Endothelial cell (in vitro differentiated cells): ENCODE data around the gene METTL25B. TPM values are rescaled to one million over a fixed set of nuclear protein-coding genes. Genes with fewer than 3 reads are reported as not detected.

Experiments
- DNase-seq: peaks from one replicate; pipeline ENCODE4 v3.0.0; 2021; ENCODE audit warnings: low spot score
- H3K27ac Mint-ChIP-seq: one replicate; pipeline ENCODE4 v1.8.0; 2021; ENCODE audit warnings: mixed read lengths, inconsistent platforms; ENCODE audit not compliant: unreplicated experiment
- H3K27me3 Mint-ChIP-seq: one replicate; pipeline ENCODE4 v1.8.0; 2021; ENCODE audit warnings: mild to moderate bottlenecking, moderate library complexity, mixed read lengths, inconsistent platforms; ENCODE audit not compliant: unreplicated experiment
- H3K36me3 Mint-ChIP-seq: one replicate; pipeline ENCODE4 v1.8.0; 2021; ENCODE audit warnings: mild to moderate bottlenecking, low read depth, mixed read lengths, inconsistent platforms; ENCODE audit not compliant: unreplicated experiment
- H3K4me1 Mint-ChIP-seq: one replicate; pipeline ENCODE4 v1.8.0; 2021; ENCODE audit warnings: mild to moderate bottlenecking, mixed read lengths, inconsistent platforms; ENCODE audit not compliant: unreplicated experiment
- H3K4me3 Mint-ChIP-seq: one replicate; pipeline ENCODE4 v1.8.0; 2021; ENCODE audit warnings: mild to moderate bottlenecking, mixed read lengths, inconsistent platforms; ENCODE audit not compliant: unreplicated experiment
- H3K9me3 Mint-ChIP-seq: one replicate; pipeline ENCODE4 v1.8.0; 2021; ENCODE audit warnings: mixed read lengths, inconsistent platforms; ENCODE audit not compliant: unreplicated experiment
- total RNA-seq: library from RNA; stranded (reverse); fragmentation: NEBNext Ultra II Directional; extraction: Animal tissue kit (Norgen Biotek cat#: 25700); gene quantifications from one replicate; pipeline ENCODE4 v1.2.1, GENCODE V29; 2021; ENCODE audit not compliant: unreplicated experiment
- TF ChIP-seq, protein P1 (sequence below): fragments of 200-600 bp; sonication (generic); IDR thresholded peaks from one replicate; pipeline ENCODE4 v1.5.0; 2021; ENCODE audit warnings: antibody characterized with exemption; ENCODE audit not compliant: unreplicated experiment

METTL25B gene
- total RNA-seq, 1 donor from 2014 or later: 19.3 TPM

GRCh38 chr1:156693848-156694689 is 34.2 kb upstream of the METTL25B start:
- peaks cover 20% of the 10 kb centered on the region for H3K27me3 Mint-ChIP-seq
- DNase-seq: peak; percentile 40
- H3K27ac Mint-ChIP-seq: peak overlapping the region; percentile 57
- no peak overlapping the region for H3K4me3 Mint-ChIP-seq
- peaks cover 13% of the 10 kb centered on the region for H3K36me3 Mint-ChIP-seq
- no peaks in the 10 kb centered on the region for H3K9me3 Mint-ChIP-seq
- TF ChIP-seq, protein P1, sequence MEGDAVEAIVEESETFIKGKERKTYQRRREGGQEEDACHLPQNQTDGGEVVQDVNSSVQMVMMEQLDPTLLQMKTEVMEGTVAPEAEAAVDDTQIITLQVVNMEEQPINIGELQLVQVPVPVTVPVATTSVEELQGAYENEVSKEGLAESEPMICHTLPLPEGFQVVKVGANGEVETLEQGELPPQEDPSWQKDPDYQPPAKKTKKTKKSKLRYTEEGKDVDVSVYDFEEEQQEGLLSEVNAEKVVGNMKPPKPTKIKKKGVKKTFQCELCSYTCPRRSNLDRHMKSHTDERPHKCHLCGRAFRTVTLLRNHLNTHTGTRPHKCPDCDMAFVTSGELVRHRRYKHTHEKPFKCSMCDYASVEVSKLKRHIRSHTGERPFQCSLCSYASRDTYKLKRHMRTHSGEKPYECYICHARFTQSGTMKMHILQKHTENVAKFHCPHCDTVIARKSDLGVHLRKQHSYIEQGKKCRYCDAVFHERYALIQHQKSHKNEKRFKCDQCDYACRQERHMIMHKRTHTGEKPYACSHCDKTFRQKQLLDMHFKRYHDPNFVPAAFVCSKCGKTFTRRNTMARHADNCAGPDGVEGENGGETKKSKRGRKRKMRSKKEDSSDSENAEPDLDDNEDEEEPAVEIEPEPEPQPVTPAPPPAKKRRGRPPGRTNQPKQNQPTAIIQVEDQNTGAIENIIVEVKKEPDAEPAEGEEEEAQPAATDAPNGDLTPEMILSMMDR: no peak
- peaks cover 37% of the 10 kb centered on the region for H3K4me1 Mint-ChIP-seq

DNA sequence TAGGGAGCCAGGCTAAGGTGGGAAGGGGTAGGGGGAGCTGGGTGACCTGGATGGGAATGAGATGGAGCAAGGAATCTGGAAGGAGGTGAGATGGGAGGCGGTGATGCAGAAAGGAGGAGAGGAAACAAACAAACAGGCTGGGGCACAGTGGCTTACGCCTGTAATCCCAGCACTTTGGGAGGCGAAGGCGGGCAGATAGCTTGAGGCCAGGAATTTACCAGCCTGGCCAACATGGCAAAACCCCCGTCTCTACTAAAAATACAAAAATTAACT is 33.6 kb upstream of the METTL25B start:
- Mint-ChIP-seq H3K4me1 (peaks cover 34% of the 10 kb centered on the region), H3K27ac (peak overlapping the region; percentile 57), H3K4me3 (no peak overlapping the region), H3K9me3 (no peaks in the 10 kb centered on the region), H3K36me3 (peaks cover 16% of the 10 kb centered on the region), H3K27me3 (peaks cover 18% of the 10 kb centered on the region)
- DNase-seq: no peak
- TF ChIP-seq, protein P1: no peak

- no peak for DNase-seq
- peaks cover 12% of the 10 kb centered on the region for H3K27me3 Mint-ChIP-seq
- no peaks in the 10 kb centered on the region for H3K9me3 Mint-ChIP-seq
- H3K27ac Mint-ChIP-seq: no peak overlapping the region
- peaks cover 15% of the 10 kb centered on the region for H3K36me3 Mint-ChIP-seq
- TF ChIP-seq, protein P1: no peak
- peaks cover 25% of the 10 kb centered on the region for H3K4me1 Mint-ChIP-seq
- no peak overlapping the region for H3K4me3 Mint-ChIP-seq
Observed at GRCh38 chr1:156696755-156697154, 31.5 kb upstream of the METTL25B start.

GRCh38 chr1:156697481-156697880 is 30.8 kb upstream of the METTL25B start:
- TF ChIP-seq, protein P1: no peak

DNA sequence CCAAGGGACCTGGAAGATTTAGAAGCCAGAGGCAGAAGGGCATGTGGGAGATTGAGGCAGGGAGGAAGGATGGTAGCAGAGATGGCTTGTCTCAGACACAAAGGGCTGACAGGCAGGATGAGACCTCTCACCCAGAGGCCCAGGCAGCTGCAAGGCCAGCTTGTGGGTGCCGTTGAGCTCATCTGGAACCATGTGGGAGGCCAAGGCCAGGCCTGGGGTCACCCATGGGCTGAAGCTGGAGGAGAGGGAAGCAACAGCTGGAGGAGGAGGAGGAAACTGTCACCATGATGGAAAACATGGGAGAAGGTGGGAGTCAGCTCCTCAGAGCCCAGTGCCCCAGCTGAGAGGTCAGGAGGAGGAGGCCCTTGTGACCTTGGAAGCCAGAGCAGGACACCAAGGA is 29.3 kb upstream of the METTL25B start:
- peaks cover 6% of the 10 kb centered on the region for H3K4me1 Mint-ChIP-seq
- peak overlapping the region; percentile 73 for H3K4me3 Mint-ChIP-seq
- no peaks in the 10 kb centered on the region for H3K9me3 Mint-ChIP-seq
- no peak overlapping the region for H3K27ac Mint-ChIP-seq
- peaks cover 12% of the 10 kb centered on the region for H3K27me3 Mint-ChIP-seq
- TF ChIP-seq, protein P1: no peak
- no peak for DNase-seq
- H3K36me3 Mint-ChIP-seq: peaks cover 8% of the 10 kb centered on the region

More at GRCh38 chr1:156697481-156697880, 30.8 kb upstream of the METTL25B start:
- H3K27ac Mint-ChIP-seq: no peak overlapping the region
- no peak for DNase-seq
- H3K4me1 Mint-ChIP-seq: peaks cover 18% of the 10 kb centered on the region
- H3K9me3 Mint-ChIP-seq: no peaks in the 10 kb centered on the region
- peaks cover 11% of the 10 kb centered on the region for H3K36me3 Mint-ChIP-seq
- no peak overlapping the region for H3K4me3 Mint-ChIP-seq
- H3K27me3 Mint-ChIP-seq: peaks cover 15% of the 10 kb centered on the region
